ENCODE results near the gene CPED1.

GRCh38 chr7:121334875-121335648, 346.6 kb downstream of the CPED1 start:
- no peak for TF ChIP-seq SIN3A (IDR thresholded peaks at IDR 0.05; ENCODE audit: borderline replicate concordance, insufficient read depth, low read length)
- TF ChIP-seq TAF1 (IDR thresholded peaks at IDR 0.05; ENCODE audit: borderline replicate concordance, insufficient read depth, low read length) = no peak
- no peak for TF ChIP-seq POLR2AphosphoS5 (IDR thresholded peaks at IDR 0.05; ENCODE audit: low read depth, low read length)
- no peak for TF ChIP-seq REST (IDR thresholded peaks at IDR 0.05; ENCODE audit: insufficient read depth in 1 of 2, low read depth in 2 of 2, low read length in 2 of 2)
- no peak for TF ChIP-seq FOXP2 (optimal IDR thresholded peaks at IDR 0.05; ENCODE audit: borderline replicate concordance, extremely low read depth, extremely low read length, insufficient read depth)
